Measurements from ENCODE around the gene EVI2A.
A peak's percentile ranks its signal among the peaks of the same experiment; 100 is the strongest.
"Not testable (repeated sequence)": the region's sequence is repeated elsewhere in the genome, so short reads cannot be mapped to it uniquely, and the experiment has no call there.

EVI2A gene

GRCh38 chr17:31313982-31314781 is 7.2 kb downstream of the EVI2A start, which contains the start of gene EVI2B:
Gene EVI2B (minus strand): TSS chr17:31314054. CDS start chr17:31305609, 8,445 bp downstream.
- no peak for DNase-seq (ENCODE audit: low read depth in 3 of 3, low spot score in 1 of 3)

- DNase-seq (ENCODE audit: low read depth in 3 of 3, low spot score in 1 of 3), result not testable (repeated sequence)
These were observed 9.2 kb downstream of the EVI2A start for GRCh38 chr17:31312223-31312622.

- DNase-seq (ENCODE audit: low read depth in 3 of 3, low spot score in 1 of 3), result no peak
These were observed 9.9 kb downstream of the EVI2A start for GRCh38 chr17:31311526-31311925.

DNA sequence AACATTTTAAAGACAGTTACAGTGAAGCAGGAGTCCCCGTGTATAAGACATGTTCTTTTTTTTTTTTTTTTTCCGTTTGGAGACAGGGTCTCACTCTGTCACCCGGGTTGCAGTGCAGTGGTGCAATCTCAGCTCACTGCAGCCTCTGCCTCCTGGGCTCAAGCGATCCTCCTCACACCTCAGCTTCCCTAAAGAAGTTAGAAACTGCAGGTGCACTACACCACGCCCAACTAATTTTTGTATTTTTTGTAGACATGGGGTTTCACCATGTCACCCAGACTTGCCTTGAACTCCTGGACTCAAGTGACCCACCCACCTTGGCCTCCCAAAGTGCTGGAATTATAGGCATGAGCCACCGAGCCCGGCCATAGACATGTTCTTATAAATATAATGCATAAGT is 10.5 kb downstream of the EVI2A start:
- DNase-seq (ENCODE audit: low read depth in 3 of 3, low spot score in 1 of 3), result no peak

GRCh38 chr17:31310260-31310659 is 11.2 kb downstream of the EVI2A start:
- DNase-seq (ENCODE audit: low read depth in 3 of 3, low spot score in 1 of 3), result peak in 1 of 3 donors; percentile 31

DNA sequence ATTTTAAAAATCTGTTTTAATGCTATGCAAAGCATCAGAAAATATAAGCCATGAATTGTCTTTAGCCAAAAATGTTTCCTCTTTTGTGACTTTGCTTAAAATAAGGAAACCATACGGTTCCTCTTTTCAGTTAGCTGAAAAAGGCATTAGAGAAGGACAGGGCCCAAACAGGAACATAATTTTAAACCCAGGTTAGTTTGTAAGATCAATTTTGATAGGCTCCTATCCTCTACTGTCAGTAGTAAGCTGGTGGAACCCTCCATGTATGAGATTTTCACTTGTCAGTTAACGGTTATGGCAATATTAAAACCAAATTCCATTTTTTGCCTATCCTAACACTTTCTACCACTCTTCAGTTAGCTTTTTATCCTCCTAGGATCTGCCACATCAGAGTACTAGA is 11.9 kb downstream of the EVI2A start:
- no peak for DNase-seq (ENCODE audit: low read depth in 3 of 3, low spot score in 1 of 3)

GRCh38 chr17:31308372-31309334 is 12.8 kb downstream of the EVI2A start:
- no peak for DNase-seq (ENCODE audit: low read depth in 3 of 3, low spot score in 1 of 3)

GRCh38 chr17:31307640-31308039 is 13.8 kb downstream of the EVI2A start:
- DNase-seq (ENCODE audit: low read depth in 3 of 3, low spot score in 1 of 3), result no peak

- no peak for DNase-seq (ENCODE audit: low read depth in 3 of 3, low spot score in 1 of 3)
These were observed 21.8 kb downstream of the EVI2A start for GRCh38 chr17:31299624-31300023.

DNA sequence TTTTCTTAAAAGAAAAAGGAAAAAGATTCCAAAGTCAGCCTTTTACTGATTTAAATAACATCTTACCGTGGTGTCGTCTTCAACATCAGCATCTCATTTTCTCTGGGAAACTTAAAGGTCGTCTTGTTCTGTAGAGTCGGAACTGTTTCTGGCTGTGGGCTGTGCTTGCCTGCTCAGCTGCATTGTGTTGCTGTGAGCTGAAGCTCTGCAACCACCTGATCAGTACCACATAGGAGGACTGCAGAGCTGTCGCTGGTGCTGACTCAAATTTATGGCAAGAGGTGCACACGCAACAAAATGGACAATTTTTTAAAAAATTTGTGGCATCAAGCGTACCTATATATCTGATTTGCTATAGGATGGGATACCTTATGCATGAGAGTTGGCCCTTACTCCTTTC is 24.3 kb downstream of the EVI2A start, which contains the start of gene OMG:
Gene OMG (minus strand): TSS at position 150 of the 400 bp plus-strand sequence. CDS start 908 bp downstream, outside the sequence.
- DNase-seq (ENCODE audit: low read depth in 3 of 3, low spot score in 1 of 3), result no peak

- DNase-seq (ENCODE audit: low read depth in 3 of 3, low spot score in 1 of 3), result no peak
These were observed 25.3 kb downstream of the EVI2A start for GRCh38 chr17:31296142-31296541.

DNA sequence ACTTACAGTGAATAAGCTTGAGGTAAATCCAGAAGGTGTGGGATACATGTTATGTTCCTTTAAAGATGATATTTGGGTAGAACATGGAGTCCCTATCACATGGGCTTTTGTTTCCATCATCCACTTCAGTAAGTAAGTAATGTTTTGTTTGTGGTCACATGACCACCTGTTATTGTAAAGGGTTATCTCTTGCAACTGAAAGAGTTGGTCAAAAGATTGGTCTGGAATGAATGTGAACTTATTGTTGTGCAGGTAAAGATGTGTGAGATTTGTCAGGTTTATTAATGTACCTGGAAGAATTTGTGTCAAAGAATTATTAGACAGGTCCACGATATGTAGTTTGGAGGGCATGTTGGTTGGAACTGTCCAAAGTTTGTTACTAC is 25.9 kb downstream of the EVI2A start:
- no peak for DNase-seq (ENCODE audit: low read depth in 3 of 3, low spot score in 1 of 3)

DNA sequence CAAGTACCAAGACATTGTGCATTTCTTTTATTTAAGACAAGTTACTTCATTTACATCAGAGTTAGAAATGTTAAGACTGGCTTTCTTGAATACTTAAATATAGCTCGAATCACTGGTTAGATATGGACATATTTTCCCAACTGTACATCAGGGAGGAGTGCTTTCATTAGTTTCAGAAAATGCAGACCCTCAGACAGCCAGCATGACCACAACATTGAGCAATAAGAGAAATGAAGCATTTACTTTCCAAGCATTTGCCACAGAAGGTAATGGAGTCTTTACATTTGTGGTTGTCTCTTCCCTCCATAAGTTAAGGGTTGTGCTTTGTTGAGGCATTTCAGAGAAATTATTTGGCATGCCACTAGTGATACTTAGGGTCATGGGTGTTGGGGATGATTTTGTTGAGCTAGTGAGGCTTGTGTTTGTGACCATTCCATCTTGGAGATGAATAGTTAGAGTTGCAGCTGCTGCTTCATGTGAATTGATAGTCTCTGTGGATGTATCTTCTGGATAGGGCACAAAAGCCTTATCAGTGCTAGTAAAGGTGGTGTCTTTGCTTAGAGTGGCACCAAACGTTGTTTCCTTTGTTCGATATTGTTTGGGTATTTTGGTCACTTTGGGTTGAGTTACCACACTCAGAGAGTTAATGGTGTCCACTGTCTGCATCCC is 26.5 kb downstream of the EVI2A start:
- no peak for DNase-seq (ENCODE audit: low read depth in 3 of 3, low spot score in 1 of 3)

DNA sequence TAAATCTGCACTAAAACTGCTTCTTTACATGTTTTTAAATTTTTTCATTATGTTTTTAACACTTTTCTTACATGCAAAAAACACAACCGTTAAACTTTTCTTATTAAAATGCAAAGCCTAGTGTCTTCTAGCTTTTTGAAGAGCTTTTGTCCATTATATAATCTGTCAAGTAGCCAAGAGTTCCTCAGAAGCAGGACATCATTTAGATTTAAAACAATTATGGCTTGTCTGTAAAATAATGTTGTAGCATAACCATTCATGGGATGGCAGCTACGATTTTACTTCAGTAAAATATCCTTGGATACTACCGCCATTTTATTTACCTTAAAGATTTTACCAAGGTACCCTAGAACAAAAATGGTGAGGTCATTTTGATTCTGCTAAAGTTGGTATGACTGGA is 27.2 kb downstream of the EVI2A start:
- DNase-seq (ENCODE audit: low read depth in 3 of 3, low spot score in 1 of 3), result no peak

DNA sequence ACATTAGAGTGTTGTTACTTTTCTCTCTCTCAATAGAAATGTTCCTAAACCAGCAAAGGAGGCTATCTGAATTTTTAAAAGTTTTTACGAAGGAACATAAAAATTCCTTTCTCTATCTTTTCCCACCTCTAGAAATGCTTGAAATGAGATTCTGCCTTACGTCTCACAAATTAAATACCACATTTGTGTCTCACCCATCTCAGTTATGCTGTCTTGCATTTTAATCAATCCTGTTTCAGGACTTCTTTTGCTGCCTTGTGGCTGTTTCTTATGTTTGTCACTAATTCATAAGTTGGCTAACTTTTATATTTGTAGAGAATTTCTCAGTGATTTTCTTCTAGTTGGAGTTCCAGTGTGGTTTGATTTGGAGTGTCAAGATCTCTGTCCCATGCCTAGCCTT is 27.8 kb downstream of the EVI2A start:
- no peak for DNase-seq (ENCODE audit: low read depth in 3 of 3, low spot score in 1 of 3)

DNA sequence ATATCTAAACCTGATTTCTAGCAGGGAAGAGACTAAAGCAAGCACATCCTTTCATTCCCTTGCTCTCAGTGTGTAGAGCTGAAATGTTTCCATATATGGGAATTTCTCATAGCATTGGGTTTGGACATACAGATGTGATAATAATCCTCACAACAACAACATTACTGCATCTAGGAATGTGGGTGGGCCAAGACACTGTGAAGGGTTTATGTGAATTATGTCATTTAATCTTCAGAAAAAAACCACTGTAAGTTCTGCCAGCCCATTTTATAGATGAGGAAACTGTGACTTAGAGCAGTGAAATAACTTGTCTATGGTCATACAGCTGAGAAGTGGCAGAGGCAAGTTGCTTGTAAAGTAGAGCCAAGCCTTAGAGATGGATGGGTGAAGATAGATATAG is 29.6 kb downstream of the EVI2A start:
- no peak for DNase-seq (ENCODE audit: low read depth in 3 of 3, low spot score in 1 of 3)

GRCh38 chr17:31289790-31290189 is 31.6 kb downstream of the EVI2A start:
- no peak for DNase-seq (ENCODE audit: low read depth in 3 of 3, low spot score in 1 of 3)

DNA sequence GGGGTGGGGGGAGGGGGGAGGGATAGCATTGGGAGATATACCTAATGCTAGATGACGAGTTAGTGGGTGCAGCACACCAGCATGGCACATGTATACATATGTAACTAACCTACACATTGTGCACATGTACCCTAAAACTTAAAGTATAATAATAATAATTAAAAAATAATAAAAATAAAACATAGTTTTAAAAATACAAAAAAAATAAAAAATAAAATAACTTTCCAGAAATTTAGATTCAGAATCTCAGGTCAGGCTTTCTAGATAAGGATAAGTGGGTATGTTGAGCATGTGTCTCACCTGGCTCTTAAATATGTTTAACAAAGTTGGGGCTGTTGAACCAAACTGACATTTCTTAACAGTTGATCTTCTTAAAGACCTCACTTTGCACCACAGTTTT is 33.5 kb downstream of the EVI2A start:
- not testable (repeated sequence) for DNase-seq (ENCODE audit: low read depth in 3 of 3, low spot score in 1 of 3)

GRCh38 chr17:31286587-31286986 is 34.8 kb downstream of the EVI2A start:
- DNase-seq (ENCODE audit: low read depth in 3 of 3, low spot score in 1 of 3), result no peak

DNA sequence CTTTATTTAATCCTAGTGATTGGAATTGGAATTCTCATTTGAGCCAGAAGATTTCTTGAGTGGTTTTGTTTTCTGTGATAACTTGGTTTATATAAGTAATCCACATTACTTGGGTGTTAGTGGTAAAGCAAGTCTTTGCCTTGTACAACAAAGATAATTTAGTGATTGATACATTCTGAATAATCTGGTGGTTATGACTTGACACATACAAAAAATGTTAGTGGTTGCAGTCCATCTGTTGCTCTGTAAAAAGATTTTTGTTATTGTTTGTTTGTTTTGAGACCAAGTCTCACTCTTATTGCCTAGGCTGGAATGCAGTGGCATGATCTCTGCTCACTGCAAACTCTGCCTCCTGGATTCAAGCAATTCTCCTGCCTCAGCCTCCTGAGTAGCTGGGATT is 37.6 kb downstream of the EVI2A start:
- DNase-seq (ENCODE audit: low read depth in 3 of 3, low spot score in 1 of 3), result no peak

DNA sequence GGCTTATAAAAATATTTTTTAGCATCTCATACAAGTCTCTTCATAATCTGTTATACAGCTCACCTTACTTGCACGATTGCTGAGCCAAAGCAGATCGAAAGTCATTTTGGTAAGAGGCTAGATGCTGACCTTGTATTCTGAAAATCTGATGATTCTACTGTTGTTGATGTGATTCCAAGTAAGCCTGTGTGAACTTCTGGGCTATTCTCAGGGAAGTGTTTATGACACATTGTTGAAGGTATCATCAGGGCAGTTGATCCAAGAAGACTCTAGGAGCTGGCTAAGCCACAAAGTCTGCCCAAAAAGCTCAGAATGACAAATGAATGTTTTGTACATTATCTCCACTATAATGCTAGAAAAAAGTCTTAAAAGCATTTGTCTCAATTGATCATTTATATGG is 40.4 kb downstream of the EVI2A start:
- DNase-seq (ENCODE audit: low read depth in 3 of 3, low spot score in 1 of 3), result no peak
